Measurements from ENCODE around the gene RPS14. TPM values are rescaled to one million over a fixed set of nuclear protein-coding genes. Genes with fewer than 3 reads are reported as not detected.

RPS14 gene
- total and polyA plus RNA-seq, 2 of the 8 experiments (the other 6 are each of a cell fraction or from before 2014, with no cell fraction given), result 2,548 to 6,423 TPM

DNA sequence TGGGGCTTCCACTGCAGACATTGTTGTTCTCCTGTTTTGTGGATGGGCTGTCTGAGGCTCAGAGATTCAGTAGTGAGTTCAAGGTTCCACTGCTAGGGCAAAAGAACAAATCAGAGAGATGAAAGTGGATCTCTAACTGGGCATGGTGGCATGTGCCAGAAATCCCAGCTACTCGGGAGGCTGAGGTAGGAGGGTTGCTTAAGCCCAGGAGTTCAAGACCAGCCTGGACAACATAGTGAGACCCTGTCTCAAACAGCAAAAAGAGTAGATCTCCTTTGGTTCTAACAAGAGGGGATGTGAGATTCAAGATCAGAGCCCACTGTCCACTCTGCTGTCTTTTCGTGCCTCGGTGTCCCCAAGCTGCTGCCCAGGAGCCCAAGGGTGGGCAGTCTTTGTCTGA lies 46.6 kb upstream of the RPS14 start (continued):
- TF ChIP-seq, protein P1, sequence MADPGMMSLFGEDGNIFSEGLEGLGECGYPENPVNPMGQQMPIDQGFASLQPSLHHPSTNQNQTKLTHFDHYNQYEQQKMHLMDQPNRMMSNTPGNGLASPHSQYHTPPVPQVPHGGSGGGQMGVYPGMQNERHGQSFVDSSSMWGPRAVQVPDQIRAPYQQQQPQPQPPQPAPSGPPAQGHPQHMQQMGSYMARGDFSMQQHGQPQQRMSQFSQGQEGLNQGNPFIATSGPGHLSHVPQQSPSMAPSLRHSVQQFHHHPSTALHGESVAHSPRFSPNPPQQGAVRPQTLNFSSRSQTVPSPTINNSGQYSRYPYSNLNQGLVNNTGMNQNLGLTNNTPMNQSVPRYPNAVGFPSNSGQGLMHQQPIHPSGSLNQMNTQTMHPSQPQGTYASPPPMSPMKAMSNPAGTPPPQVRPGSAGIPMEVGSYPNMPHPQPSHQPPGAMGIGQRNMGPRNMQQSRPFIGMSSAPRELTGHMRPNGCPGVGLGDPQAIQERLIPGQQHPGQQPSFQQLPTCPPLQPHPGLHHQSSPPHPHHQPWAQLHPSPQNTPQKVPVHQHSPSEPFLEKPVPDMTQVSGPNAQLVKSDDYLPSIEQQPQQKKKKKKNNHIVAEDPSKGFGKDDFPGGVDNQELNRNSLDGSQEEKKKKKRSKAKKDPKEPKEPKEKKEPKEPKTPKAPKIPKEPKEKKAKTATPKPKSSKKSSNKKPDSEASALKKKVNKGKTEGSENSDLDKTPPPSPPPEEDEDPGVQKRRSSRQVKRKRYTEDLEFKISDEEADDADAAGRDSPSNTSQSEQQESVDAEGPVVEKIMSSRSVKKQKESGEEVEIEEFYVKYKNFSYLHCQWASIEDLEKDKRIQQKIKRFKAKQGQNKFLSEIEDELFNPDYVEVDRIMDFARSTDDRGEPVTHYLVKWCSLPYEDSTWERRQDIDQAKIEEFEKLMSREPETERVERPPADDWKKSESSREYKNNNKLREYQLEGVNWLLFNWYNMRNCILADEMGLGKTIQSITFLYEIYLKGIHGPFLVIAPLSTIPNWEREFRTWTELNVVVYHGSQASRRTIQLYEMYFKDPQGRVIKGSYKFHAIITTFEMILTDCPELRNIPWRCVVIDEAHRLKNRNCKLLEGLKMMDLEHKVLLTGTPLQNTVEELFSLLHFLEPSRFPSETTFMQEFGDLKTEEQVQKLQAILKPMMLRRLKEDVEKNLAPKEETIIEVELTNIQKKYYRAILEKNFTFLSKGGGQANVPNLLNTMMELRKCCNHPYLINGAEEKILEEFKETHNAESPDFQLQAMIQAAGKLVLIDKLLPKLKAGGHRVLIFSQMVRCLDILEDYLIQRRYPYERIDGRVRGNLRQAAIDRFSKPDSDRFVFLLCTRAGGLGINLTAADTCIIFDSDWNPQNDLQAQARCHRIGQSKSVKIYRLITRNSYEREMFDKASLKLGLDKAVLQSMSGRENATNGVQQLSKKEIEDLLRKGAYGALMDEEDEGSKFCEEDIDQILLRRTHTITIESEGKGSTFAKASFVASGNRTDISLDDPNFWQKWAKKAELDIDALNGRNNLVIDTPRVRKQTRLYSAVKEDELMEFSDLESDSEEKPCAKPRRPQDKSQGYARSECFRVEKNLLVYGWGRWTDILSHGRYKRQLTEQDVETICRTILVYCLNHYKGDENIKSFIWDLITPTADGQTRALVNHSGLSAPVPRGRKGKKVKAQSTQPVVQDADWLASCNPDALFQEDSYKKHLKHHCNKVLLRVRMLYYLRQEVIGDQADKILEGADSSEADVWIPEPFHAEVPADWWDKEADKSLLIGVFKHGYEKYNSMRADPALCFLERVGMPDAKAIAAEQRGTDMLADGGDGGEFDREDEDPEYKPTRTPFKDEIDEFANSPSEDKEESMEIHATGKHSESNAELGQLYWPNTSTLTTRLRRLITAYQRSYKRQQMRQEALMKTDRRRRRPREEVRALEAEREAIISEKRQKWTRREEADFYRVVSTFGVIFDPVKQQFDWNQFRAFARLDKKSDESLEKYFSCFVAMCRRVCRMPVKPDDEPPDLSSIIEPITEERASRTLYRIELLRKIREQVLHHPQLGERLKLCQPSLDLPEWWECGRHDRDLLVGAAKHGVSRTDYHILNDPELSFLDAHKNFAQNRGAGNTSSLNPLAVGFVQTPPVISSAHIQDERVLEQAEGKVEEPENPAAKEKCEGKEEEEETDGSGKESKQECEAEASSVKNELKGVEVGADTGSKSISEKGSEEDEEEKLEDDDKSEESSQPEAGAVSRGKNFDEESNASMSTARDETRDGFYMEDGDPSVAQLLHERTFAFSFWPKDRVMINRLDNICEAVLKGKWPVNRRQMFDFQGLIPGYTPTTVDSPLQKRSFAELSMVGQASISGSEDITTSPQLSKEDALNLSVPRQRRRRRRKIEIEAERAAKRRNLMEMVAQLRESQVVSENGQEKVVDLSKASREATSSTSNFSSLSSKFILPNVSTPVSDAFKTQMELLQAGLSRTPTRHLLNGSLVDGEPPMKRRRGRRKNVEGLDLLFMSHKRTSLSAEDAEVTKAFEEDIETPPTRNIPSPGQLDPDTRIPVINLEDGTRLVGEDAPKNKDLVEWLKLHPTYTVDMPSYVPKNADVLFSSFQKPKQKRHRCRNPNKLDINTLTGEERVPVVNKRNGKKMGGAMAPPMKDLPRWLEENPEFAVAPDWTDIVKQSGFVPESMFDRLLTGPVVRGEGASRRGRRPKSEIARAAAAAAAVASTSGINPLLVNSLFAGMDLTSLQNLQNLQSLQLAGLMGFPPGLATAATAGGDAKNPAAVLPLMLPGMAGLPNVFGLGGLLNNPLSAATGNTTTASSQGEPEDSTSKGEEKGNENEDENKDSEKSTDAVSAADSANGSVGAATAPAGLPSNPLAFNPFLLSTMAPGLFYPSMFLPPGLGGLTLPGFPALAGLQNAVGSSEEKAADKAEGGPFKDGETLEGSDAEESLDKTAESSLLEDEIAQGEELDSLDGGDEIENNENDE (IDR thresholded peaks at IDR 0.05; ENCODE audit: insufficient replicate concordance, low read length), result no peak
- TF ChIP-seq CHD1 (IDR thresholded peaks at IDR 0.05; ENCODE audit: low read depth, low read length) (no peak), TCF12 (IDR thresholded peaks at IDR 0.05; ENCODE audit: low read depth, low read length) (no peak), GTF2F1 (IDR thresholded peaks at IDR 0.05; ENCODE audit: borderline replicate concordance, low read depth, low read length) (no peak), NANOG (IDR thresholded peaks at IDR 0.05; ENCODE audit: insufficient read depth, low read depth, low read length, poor library complexity, severe bottlenecking) (no peak), RAD21 (IDR thresholded peaks at IDR 0.05 in 1 of 2, conservative IDR thresholded peaks at IDR 0.05 in 1 of 2; ENCODE audit: low read depth in 2 of 2, low read length in 2 of 2) (no peak), FOSL1 (IDR thresholded peaks at IDR 0.05; ENCODE audit: insufficient read depth, low read depth, low read length) (no peak), TEAD4 (IDR thresholded peaks at IDR 0.05; ENCODE audit: low read depth, low read length) (no peak)
